HG02840 (cell line): ENCODE data around the gene CXCR6.

Experiments
- ATAC-seq: cut with Tn5 transposase; IDR thresholded peaks from one replicate; pipeline ENCODE4 v1.9.1; 2021; ENCODE audit warnings: mild to moderate bottlenecking, moderate library complexity, moderate number of reproducible peaks; ENCODE audit not compliant: unreplicated experiment, low FRiP score

The CXCR6 gene

GRCh38 chr3:45946307-45946706 lies 3.0 kb downstream of the CXCR6 start:
- ATAC-seq: no peak

- ATAC-seq: no peak
Measured at GRCh38 chr3:45946875-45947274, 3.6 kb downstream of the CXCR6 start.

DNA sequence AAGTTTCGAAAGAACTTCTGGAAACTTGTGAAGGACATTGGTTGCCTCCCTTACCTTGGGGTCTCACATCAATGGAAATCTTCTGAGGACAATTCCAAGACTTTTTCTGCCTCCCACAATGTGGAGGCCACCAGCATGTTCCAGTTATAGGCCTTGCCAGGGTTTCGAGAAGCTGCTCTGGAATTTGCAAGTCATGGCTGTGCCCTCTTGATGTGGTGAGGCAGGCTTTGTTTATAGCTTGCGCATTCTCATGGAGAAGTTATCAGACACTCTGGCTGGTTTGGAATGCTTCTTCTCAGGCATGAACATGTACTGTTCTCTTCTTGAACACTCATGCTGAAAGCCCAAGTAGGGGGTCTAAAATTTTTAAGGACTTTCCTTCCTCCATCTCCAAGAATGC lies 4.1 kb downstream of the CXCR6 start:
- ATAC-seq: no peak

DNA sequence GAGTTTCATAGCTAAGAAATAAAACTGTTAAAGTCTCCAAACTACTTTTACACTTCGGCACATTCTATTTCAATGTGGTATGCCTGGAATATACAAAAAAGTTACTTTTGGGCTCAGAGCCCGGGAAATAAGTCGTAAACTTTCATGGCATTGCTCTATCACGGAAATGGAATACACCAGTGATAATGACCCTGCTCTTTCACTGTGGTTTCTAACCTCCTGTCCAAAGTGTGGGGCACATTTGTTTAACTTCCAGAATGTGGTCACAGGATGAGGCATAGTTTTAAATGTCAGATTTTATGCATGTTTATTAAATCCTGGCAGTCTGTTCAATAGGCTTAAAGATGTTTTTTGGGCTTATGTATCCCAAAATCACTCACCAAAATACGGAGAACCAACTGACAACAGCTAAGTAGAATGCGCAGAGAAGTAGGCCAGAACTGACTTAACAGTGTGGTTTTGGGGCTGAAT lies 5.1 kb downstream of the CXCR6 start:
- no peak for ATAC-seq

- no peak for ATAC-seq
Measured at GRCh38 chr3:45948881-45949280, 5.6 kb downstream of the CXCR6 start.

DNA sequence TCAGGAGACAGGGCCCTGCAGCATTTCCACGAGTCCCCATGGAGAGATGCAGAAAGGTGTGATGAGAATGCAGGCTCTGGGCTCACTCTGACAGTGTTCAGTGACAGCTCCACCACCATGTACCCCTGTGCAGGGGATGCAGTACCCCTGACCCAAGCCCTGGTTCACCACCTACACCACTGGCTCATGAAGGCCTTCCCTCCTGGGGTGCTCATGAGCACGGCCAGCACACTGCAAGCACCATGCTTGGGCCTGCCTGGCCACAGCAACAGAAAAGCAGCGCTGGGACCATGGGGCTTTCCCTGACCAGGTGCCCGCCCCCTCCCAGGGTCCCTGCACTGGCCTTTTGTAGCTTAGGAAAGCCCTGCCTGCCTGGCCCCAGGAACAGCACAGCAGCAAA lies 6.2 kb downstream of the CXCR6 start:
- no peak for ATAC-seq

DNA sequence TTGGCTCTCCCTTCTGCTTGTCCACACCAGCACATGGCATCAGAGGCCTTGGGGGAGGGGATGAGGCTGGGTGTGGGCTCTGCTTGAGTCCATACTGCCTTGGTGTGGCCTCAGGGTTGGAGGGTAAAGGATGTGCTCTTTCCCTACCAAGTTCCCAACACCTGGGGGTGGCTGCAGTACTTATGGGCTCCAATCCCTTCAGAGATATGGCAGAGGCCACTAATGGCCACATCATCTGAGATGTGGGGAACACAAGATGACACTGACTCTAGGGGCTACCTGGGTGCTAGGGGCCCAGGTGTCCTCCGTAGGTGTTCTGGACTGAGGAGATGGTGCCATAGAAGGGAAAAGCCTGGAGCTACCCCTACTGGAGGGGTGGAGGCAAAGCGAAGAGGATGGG lies 6.9 kb downstream of the CXCR6 start:
- no peak for ATAC-seq

DNA sequence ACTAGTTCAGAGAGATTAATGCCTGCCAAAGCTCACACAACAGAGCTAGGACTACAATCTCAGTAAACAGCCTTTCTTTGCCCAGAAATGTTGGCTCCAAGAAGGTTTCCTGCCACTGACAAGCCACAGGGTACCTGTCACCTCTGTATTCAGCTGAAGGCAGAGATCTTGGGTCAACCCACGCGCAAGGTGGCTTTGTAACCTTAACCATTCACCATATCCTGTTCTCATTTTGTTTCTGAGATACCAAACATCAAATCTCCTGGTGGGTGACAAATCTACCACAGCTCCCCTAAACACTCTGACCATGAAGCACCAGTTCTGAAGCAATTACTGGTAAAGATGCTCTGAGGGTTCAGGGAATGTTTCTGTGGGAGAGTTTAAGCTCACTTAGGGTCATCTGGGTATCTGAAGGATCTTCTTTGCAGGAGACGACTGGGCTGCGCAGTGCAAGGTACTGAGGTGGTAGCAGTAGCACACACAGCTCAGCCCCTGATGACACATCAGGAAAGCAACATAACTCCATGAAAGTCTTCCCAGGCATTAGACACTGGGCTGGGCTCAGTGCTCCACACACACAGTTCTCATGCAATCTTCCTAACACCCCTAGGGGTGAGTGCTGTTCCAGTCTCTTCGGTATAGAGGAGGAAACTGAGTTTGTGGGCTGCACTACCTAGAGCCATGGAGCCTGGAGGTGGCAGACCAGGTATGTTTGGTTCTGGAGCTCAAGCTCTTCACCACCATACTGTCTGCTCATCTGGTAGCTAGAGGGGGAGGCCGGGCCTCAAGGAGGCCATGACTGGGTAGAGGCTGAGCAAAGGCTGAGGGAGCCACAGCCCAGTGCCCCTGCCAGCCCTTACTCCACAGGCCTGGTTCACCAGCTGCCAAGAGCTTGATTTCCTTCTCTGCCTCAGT lies 7.7 kb downstream of the CXCR6 start:
- ATAC-seq: no peak

DNA sequence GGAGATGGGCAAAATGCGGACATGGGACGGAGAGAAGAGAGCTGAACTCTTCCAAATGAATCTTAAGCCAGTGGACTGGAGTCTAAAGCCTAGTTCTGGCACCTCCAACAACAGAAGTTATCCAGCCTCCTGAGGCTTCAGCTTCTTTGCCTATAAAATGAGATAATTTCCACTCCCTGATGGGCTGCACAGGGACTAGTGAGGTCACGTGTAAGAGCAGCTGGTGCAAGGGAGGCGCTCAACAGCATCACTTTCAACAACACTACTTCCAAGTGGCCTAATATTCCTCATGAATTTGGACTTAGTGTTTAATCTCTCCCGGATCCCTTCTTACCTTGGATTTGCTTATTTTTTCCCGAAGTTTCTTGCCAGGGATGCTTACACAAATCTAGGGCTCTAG lies 8.7 kb downstream of the CXCR6 start:
- no peak for ATAC-seq

- ATAC-seq: no peak
Measured at GRCh38 chr3:45952456-45952855, 9.2 kb downstream of the CXCR6 start.

GRCh38 chr3:45953536-45953935 lies 10.3 kb downstream of the CXCR6 start:
- no peak for ATAC-seq

- no peak for ATAC-seq
Measured at GRCh38 chr3:45954306-45954705, 11.0 kb downstream of the CXCR6 start.

GRCh38 chr3:45955017-45955647 lies 11.9 kb downstream of the CXCR6 start:
- no peak for ATAC-seq

- ATAC-seq: no peak
Measured at GRCh38 chr3:45955706-45956105, 12.4 kb downstream of the CXCR6 start.

- ATAC-seq: no peak
Measured at GRCh38 chr3:45957586-45957985, 14.3 kb downstream of the CXCR6 start.

- ATAC-seq: no peak
Measured at GRCh38 chr3:45958321-45958791, 15.1 kb downstream of the CXCR6 start.

GRCh38 chr3:45959201-45959600 lies 15.9 kb downstream of the CXCR6 start:
- no peak for ATAC-seq

DNA sequence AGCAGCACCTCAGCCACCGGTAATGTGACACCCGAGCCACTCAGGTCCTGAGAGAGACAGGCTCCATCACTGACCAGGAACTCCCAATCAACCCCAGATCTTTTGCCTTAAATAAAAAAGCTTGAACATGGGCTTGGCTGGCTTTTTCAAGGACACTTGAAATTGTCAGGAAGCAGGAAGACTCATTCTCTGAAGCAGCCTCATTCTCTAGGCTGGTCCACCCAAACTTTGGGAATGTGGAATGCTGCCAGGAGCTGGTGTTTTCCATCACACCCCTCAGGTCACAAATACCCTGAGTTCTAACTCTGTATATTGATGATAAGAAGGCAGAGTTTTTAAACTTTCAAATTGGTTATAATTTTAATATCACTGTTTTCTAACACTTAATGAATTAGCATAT lies 17.0 kb downstream of the CXCR6 start:
- ATAC-seq: no peak

DNA sequence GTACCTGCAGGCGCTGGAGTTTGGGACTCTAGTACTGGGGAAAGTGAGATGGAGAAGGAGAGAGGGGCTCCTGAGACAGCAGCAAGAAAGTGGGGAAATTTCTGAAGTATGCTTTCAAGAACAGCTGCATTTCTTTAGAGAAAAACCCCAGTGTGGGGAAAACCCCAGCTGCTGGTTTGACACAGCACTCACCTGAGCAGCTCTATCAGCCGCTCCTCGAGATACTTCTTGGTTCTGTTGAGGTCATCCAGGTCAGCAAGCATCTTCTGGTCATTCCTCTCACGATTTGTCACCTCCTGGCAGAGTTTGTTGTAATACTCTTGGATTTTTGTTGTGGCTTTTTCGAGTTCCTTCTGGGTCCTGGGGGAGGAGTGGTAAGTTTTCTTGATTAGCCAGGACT lies 18.8 kb downstream of the CXCR6 start:
- ATAC-seq: peak; percentile 61

DNA sequence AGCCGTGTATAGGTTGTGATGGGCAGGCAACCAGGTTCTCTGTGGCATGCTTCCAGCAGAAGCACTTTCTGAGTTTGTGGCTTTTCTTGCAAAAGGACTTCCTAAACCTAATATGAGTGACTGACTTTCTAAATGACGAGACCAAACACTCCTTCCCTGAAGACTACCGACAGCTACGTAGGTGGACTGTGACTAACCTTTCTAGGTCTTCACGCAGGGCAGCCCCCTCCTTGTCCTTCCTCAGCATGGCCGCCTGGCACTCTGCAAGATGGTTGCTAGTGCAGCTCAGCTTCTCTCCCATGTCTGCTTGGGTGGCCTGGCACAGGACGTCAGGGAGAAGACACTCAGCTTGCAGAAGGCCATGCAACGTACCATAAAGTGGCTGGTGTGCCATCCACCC lies 20.9 kb downstream of the CXCR6 start:
- no peak for ATAC-seq

- no peak for ATAC-seq
Measured at GRCh38 chr3:45965253-45965652, 22.0 kb downstream of the CXCR6 start.

GRCh38 chr3:45965653-45966052 lies 22.4 kb downstream of the CXCR6 start:
- no peak for ATAC-seq
